SK-N-SH treated with all-trans-retinoic acid at 6 μM for 48 hours (cell line): ENCODE data around the gene FAM181A.

ENCODE experiments used
- ATAC-seq: fragments of 200-7000 bp; cut with Tn5 transposase; 3 replicates; pipeline ENCODE4 v1.9.1; 2020; ENCODE audit warnings: mild to moderate bottlenecking, moderate library complexity
- ARNTL ChIP-seq: fragments of 450-650 bp; formaldehyde crosslinking; IDR thresholded peaks from 2 replicates; pipeline ENCODE4 v1.5.0; 2020; ENCODE audit warnings: low read depth, mild to moderate bottlenecking, moderate library complexity, borderline replicate concordance
- BACH2 ChIP-seq: fragments of 250-450 bp; sonication (Bioruptor Pico); IDR thresholded peaks from 2 replicates; pipeline ENCODE4 v1.9.0; 2021; ENCODE audit warnings: mild to moderate bottlenecking, borderline replicate concordance
- CSDC2 ChIP-seq: fragments of 250-450 bp; sonication (Bioruptor Pico); IDR thresholded peaks from 2 replicates; pipeline ENCODE4 v1.5.0; 2020; ENCODE audit warnings: mild to moderate bottlenecking, moderate library complexity
- ESRRG ChIP-seq: fragments of 250-450 bp; sonication (Bioruptor Pico); IDR thresholded peaks from 2 replicates; pipeline ENCODE4 v1.6.1; 2021; ENCODE audit warnings: mild to moderate bottlenecking
- GLIS3 ChIP-seq: fragments of 250-450 bp; sonication (Bioruptor Pico); IDR thresholded peaks from 2 replicates; pipeline ENCODE4 v1.5.0; 2020; ENCODE audit warnings: mild to moderate bottlenecking, moderate library complexity
- ISL1 ChIP-seq: fragments of 250-450 bp; sonication (Bioruptor Pico); IDR thresholded peaks from 2 replicates; pipeline ENCODE4 v2.1.2; 2022; ENCODE audit warnings: mild to moderate bottlenecking, moderate library complexity
- PPARA ChIP-seq: fragments of 250-450 bp; sonication (Bioruptor Pico); IDR thresholded peaks from 2 replicates; pipeline ENCODE4 v1.5.0; 2020; ENCODE audit warnings: mild to moderate bottlenecking, borderline replicate concordance
- RARB ChIP-seq: fragments of 250-450 bp; sonication (Bioruptor Pico); IDR thresholded peaks from 2 replicates; pipeline ENCODE4 v1.8.0; 2021; ENCODE audit warnings: mild to moderate bottlenecking, moderate library complexity
- SNAI2 ChIP-seq: fragments of 250-450 bp; sonication (Bioruptor Pico); IDR thresholded peaks from 2 replicates; pipeline ENCODE4 v1.5.0; 2020; ENCODE audit warnings: mild to moderate bottlenecking, moderate library complexity
- TCF4 ChIP-seq: fragments of 250-450 bp; sonication (Bioruptor Pico); IDR thresholded peaks from 2 replicates; pipeline ENCODE4 v1.8.0; 2021; ENCODE audit warnings: mild to moderate bottlenecking, moderate library complexity, borderline replicate concordance
- TOX ChIP-seq: fragments of 250-450 bp; sonication (Bioruptor Pico); IDR thresholded peaks from 2 replicates; pipeline ENCODE4 v1.8.0; 2021; ENCODE audit warnings: mild to moderate bottlenecking, moderate library complexity, borderline replicate concordance
- ZC3H10 ChIP-seq: fragments of 250-450 bp; sonication (Bioruptor Pico); IDR thresholded peaks from 2 replicates; pipeline ENCODE4 v1.5.1; 2021; ENCODE audit warnings: mild to moderate bottlenecking, moderate library complexity
- ZFP3 ChIP-seq: fragments of 250-450 bp; sonication (Bioruptor Pico); IDR thresholded peaks from 2 replicates; pipeline ENCODE4 v1.5.0; 2020; ENCODE audit warnings: mild to moderate bottlenecking, moderate library complexity
- ZFP30 ChIP-seq: fragments of 450-650 bp; formaldehyde crosslinking; IDR thresholded peaks from 2 replicates; pipeline ENCODE4 v1.5.0; 2022; ENCODE audit warnings: mild to moderate bottlenecking, moderate library complexity
- ZNF565 ChIP-seq: fragments of 450-650 bp; formaldehyde crosslinking; conservative IDR thresholded peaks from 2 replicates; pipeline ENCODE4 v1.5.0; 2020; ENCODE audit warnings: low read depth, mild to moderate bottlenecking, moderate library complexity
- ZNF70 ChIP-seq: fragments of 450-650 bp; formaldehyde crosslinking; IDR thresholded peaks from 2 replicates; pipeline ENCODE4 v1.5.0; 2020; ENCODE audit warnings: mild to moderate bottlenecking, moderate library complexity
- TF ChIP-seq, protein P1 (sequence below): fragments of 250-450 bp; sonication (Bioruptor Pico); IDR thresholded peaks from 2 replicates; pipeline ENCODE4 v1.5.1; 2020; ENCODE audit warnings: low read depth, mild to moderate bottlenecking, moderate library complexity
- TF ChIP-seq, protein P2 (sequence below): fragments of 250-450 bp; sonication (Bioruptor Pico); IDR thresholded peaks from 2 replicates; pipeline ENCODE4 v1.5.1; 2021; ENCODE audit warnings: mild to moderate bottlenecking, moderate library complexity
- TF ChIP-seq, protein P3 (sequence below): fragments of 250-450 bp; sonication (Bioruptor Pico); IDR thresholded peaks from 2 replicates; pipeline ENCODE4 v1.8.0; 2021; ENCODE audit warnings: low read depth, mild to moderate bottlenecking, moderate library complexity, borderline replicate concordance
- TF ChIP-seq, protein P4 (sequence below): fragments of 250-450 bp; sonication (Bioruptor Pico); IDR thresholded peaks from 2 replicates; pipeline ENCODE4 v1.8.0; 2020; ENCODE audit warnings: mild to moderate bottlenecking, moderate library complexity, borderline replicate concordance
- TF ChIP-seq, protein P5 (sequence below): fragments of 250-450 bp; sonication (Bioruptor Pico); IDR thresholded peaks from 2 replicates; pipeline ENCODE4 v1.5.0; 2020; ENCODE audit warnings: mild to moderate bottlenecking, moderate library complexity

FAM181A gene

DNA sequence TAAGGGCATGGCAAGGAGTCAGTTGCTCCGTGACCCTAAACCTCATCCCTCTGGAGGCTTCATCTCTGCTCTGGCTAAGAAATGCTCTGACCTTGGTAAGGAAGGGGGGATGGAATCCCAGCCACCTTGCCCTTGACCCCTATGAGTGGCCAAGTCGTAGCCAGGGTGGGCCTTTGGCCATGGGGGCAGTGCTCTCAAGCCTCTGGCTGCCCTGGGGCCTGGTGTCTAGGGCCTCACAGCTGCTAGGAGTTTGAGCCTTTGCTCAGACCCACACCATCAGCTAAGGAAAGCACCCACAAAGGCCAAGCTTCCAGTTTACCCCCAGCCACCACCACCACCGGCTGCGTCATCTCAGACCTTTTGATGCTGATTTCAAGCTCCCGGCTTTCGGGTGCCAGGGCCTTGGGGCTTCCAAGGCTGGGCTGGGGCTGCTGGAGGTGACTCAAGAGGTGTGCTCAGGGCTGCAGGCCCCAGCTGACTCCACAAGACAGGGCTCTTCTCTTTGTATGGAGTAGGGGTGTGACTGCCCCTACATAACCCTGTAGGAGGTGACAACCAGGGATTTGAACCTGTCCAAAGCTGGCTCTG is 45.6 kb downstream of the FAM181A start:
- ATAC-seq = no peak
- no peak for TF ChIP-seq ZFP30 (CRISPR knock-in tag)
- TF ChIP-seq ZNF70 (CRISPR knock-in tag) = no peak
- TF ChIP-seq ARNTL (CRISPR knock-in tag) = no peak
- no peak for TF ChIP-seq ESRRG (CRISPR knock-in tag)
- TF ChIP-seq SNAI2 (CRISPR knock-in tag) = no peak
- TF ChIP-seq TOX = no peak
- TF ChIP-seq, protein P1, sequence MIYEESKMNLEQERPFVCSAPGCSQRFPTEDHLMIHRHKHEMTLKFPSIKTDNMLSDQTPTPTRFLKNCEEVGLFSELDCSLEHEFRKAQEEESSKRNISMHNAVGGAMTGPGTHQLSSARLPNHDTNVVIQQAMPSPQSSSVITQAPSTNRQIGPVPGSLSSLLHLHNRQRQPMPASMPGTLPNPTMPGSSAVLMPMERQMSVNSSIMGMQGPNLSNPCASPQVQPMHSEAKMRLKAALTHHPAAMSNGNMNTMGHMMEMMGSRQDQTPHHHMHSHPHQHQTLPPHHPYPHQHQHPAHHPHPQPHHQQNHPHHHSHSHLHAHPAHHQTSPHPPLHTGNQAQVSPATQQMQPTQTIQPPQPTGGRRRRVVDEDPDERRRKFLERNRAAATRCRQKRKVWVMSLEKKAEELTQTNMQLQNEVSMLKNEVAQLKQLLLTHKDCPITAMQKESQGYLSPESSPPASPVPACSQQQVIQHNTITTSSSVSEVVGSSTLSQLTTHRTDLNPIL = no peak
- no peak for TF ChIP-seq TCF4
- no peak for TF ChIP-seq ZNF565 (CRISPR knock-in tag)
- no peak for TF ChIP-seq CSDC2
- no peak for TF ChIP-seq ISL1
- no peak for TF ChIP-seq PPARA (CRISPR knock-in tag)
- TF ChIP-seq, protein P2, sequence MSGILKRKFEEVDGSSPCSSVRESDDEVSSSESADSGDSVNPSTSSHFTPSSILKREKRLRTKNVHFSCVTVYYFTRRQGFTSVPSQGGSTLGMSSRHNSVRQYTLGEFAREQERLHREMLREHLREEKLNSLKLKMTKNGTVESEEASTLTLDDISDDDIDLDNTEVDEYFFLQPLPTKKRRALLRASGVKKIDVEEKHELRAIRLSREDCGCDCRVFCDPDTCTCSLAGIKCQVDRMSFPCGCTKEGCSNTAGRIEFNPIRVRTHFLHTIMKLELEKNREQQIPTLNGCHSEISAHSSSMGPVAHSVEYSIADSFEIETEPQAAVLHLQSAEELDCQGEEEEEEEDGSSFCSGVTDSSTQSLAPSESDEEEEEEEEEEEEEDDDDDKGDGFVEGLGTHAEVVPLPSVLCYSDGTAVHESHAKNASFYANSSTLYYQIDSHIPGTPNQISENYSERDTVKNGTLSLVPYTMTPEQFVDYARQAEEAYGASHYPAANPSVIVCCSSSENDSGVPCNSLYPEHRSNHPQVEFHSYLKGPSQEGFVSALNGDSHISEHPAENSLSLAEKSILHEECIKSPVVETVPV (CRISPR knock-in tag) = no peak
- TF ChIP-seq, protein P3, sequence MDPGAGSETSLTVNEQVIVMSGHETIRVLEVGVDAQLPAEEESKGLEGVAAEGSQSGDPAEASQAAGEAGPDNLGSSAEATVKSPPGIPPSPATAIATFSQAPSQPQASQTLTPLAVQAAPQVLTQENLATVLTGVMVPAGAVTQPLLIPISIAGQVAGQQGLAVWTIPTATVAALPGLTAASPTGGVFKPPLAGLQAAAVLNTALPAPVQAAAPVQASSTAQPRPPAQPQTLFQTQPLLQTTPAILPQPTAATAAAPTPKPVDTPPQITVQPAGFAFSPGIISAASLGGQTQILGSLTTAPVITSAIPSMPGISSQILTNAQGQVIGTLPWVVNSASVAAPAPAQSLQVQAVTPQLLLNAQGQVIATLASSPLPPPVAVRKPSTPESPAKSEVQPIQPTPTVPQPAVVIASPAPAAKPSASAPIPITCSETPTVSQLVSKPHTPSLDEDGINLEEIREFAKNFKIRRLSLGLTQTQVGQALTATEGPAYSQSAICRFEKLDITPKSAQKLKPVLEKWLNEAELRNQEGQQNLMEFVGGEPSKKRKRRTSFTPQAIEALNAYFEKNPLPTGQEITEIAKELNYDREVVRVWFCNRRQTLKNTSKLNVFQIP = no peak
- no peak for TF ChIP-seq GLIS3

DNA sequence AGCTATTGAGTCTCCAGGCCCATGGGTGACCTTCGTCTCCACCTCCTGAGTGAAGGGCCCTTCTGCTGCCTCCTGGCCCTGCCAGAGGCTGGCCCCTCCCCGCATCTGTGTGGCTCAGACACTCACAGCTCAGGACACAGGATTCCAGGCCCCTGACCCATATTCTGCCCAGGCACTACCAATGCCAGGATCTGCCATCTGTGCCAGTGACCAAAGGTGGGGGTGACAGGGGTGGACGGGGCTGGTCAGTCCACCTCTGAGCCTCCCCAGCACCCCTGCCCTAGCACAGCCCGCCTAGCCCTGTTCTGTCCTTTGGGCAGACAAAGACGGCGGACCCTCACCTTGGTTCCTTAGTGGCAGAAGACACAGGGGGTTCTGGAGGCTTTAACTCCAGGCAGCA is 46.5 kb downstream of the FAM181A start:
- TF ChIP-seq TCF4 (no peak), ESRRG (CRISPR knock-in tag) (no peak), ZFP3 (CRISPR knock-in tag) (no peak), ZC3H10 (CRISPR knock-in tag) (no peak), GLIS3 (no peak), PPARA (CRISPR knock-in tag) (no peak), CSDC2 (no peak), TOX (no peak), RARB (CRISPR knock-in tag) (no peak), ARNTL (CRISPR knock-in tag) (no peak), ZFP30 (CRISPR knock-in tag) (no peak), ZNF565 (CRISPR knock-in tag) (no peak), SNAI2 (CRISPR knock-in tag) (no peak), BACH2 (no peak)
- TF ChIP-seq, protein P4, sequence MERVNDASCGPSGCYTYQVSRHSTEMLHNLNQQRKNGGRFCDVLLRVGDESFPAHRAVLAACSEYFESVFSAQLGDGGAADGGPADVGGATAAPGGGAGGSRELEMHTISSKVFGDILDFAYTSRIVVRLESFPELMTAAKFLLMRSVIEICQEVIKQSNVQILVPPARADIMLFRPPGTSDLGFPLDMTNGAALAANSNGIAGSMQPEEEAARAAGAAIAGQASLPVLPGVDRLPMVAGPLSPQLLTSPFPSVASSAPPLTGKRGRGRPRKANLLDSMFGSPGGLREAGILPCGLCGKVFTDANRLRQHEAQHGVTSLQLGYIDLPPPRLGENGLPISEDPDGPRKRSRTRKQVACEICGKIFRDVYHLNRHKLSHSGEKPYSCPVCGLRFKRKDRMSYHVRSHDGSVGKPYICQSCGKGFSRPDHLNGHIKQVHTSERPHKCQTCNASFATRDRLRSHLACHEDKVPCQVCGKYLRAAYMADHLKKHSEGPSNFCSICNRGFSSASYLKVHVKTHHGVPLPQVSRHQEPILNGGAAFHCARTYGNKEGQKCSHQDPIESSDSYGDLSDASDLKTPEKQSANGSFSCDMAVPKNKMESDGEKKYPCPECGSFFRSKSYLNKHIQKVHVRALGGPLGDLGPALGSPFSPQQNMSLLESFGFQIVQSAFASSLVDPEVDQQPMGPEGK (CRISPR knock-in tag) = no peak
- TF ChIP-seq, protein P5, sequence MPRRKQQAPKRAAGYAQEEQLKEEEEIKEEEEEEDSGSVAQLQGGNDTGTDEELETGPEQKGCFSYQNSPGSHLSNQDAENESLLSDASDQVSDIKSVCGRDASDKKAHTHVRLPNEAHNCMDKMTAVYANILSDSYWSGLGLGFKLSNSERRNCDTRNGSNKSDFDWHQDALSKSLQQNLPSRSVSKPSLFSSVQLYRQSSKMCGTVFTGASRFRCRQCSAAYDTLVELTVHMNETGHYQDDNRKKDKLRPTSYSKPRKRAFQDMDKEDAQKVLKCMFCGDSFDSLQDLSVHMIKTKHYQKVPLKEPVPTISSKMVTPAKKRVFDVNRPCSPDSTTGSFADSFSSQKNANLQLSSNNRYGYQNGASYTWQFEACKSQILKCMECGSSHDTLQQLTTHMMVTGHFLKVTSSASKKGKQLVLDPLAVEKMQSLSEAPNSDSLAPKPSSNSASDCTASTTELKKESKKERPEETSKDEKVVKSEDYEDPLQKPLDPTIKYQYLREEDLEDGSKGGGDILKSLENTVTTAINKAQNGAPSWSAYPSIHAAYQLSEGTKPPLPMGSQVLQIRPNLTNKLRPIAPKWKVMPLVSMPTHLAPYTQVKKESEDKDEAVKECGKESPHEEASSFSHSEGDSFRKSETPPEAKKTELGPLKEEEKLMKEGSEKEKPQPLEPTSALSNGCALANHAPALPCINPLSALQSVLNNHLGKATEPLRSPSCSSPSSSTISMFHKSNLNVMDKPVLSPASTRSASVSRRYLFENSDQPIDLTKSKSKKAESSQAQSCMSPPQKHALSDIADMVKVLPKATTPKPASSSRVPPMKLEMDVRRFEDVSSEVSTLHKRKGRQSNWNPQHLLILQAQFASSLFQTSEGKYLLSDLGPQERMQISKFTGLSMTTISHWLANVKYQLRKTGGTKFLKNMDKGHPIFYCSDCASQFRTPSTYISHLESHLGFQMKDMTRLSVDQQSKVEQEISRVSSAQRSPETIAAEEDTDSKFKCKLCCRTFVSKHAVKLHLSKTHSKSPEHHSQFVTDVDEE = no peak
- TF ChIP-seq, protein P2 (CRISPR knock-in tag) = no peak
- ATAC-seq = no peak
